Esophagus squamous epithelium (tissue), 4 donors: ENCODE data around the gene PHF12.
A peak's percentile ranks its signal among the peaks of the same experiment; 100 is the strongest.

ENCODE experiments used
- POLR2A ChIP-seq, 4 donors: fragments of 450-650 bp; IDR thresholded peaks; one replicate each; pipeline ENCODE4 v1.6.1; 2017; ENCODE audit warnings: antibody characterized with exemption in 4 of 4, mild to moderate bottlenecking in 4 of 4, moderate library complexity in 3 of 4
- TF ChIP-seq, protein P1 (sequence below), 6 experiments: fragments of 450-650 bp in 4 of 6; fragments of 200-600 bp in 2 of 6; sonication (generic) in 2 of 6; IDR thresholded peaks; one replicate each; pipeline ENCODE4 v1.5.1; 2016 to 2019; ENCODE audit warnings: antibody characterized with exemption in 6 of 6, mild to moderate bottlenecking in 4 of 6, moderate library complexity in 4 of 6

DNA sequence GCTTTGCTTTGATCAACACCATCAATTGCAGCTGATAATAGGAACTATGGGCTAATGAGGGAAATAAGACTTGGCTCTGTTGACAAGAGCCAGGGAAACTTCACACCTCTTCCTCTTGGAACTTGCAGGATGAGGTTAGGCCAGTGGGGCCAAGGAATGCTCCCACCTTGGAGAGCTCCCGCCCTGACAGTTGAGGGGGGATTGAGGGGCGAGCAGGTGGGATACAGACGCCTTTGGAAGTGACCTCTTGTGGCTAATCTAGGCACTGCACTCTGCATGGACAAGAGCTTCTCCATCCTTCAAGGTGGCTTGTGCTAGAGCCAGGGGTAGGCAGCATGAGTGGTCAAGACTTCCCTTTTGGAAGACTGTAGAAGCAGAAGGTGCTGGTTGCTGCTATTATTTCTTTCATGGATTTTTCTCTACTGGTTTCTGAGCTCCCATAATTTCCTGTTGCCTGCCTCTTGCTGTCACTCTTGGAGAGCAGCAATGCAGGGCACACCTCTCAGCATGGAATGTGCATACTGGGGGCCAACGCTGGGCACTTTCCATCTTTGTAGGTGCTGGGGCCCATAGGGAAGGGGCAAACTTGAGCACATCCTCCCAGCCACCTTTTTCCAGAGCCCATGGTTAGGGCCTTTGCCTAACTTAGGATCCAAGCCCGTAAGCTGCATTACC lies 2.3 kb upstream of the PHF12 start:
- TF ChIP-seq, protein P1, sequence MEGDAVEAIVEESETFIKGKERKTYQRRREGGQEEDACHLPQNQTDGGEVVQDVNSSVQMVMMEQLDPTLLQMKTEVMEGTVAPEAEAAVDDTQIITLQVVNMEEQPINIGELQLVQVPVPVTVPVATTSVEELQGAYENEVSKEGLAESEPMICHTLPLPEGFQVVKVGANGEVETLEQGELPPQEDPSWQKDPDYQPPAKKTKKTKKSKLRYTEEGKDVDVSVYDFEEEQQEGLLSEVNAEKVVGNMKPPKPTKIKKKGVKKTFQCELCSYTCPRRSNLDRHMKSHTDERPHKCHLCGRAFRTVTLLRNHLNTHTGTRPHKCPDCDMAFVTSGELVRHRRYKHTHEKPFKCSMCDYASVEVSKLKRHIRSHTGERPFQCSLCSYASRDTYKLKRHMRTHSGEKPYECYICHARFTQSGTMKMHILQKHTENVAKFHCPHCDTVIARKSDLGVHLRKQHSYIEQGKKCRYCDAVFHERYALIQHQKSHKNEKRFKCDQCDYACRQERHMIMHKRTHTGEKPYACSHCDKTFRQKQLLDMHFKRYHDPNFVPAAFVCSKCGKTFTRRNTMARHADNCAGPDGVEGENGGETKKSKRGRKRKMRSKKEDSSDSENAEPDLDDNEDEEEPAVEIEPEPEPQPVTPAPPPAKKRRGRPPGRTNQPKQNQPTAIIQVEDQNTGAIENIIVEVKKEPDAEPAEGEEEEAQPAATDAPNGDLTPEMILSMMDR (IDR thresholded peaks at IDR 0.05) = peak; percentile 58 to 90 (median 80)
- no peak for TF ChIP-seq POLR2A (IDR thresholded peaks at IDR 0.05)
